ENCODE results near the gene DDX20.
A peak's percentile ranks its signal among the peaks of the same experiment; 100 is the strongest.

DDX20 gene

GRCh38 chr1:111720977-111721786 is 34.5 kb upstream of the DDX20 start:
- H3K4me2 ChIP-seq (ENCODE audit: low read depth, low read length, poor library complexity, severe bottlenecking), result no peak overlapping the region
- TF ChIP-seq EZH2phosphoT487 (conservative IDR thresholded peaks at IDR 0.05; ENCODE audit: low read length), result no peak
- no peak for TF ChIP-seq CTCF (IDR thresholded peaks at IDR 0.05; ENCODE audit: insufficient read depth, low read length, poor library complexity, severe bottlenecking)
- no peak overlapping the region for H3K27ac ChIP-seq (ENCODE audit: low read depth, low read length)

DNA sequence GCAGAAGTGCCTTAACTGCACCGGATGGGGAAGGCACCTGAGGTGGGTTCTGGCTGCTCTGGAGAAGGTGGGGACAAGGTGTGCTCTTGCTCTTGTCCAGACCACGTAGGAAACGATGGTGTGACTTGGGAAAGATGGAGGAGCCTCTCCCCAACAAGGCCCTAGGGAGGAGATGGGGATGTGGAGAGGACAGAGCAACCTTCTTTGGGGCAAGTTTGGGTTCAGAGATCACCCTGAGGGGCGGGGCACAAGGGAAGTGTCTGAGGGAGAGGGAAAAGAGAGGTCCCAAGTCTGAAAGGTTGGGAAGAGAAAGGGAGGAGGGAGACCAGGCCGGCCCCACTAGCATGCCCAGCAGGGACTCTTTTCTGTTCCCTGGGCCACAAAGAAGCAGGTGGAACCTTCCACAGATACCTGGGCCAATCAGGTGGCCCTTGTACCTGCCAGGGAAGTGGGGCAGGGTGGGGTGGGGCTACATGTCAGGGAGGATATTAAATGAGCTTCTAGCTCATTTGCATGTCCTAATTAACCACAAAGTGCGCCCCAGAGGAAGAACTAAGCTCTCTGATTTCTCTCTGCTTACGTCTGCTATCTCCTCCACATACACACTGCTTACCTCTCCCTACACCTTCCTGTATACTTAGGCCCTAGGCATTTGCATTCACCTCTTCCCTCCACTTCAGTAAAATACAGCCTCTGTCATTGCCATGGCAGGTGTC is 32.5 kb upstream of the DDX20 start:
- H4K20me1 ChIP-seq (ENCODE audit: low read depth, low read length), result no peaks in the 10 kb centered on the region
- no peaks in the 10 kb centered on the region for H3K9me3 ChIP-seq (ENCODE audit: insufficient read depth, low read length)
- no peaks in the 10 kb centered on the region for H3K27me3 ChIP-seq (ENCODE audit: low read length)
- H3K9ac ChIP-seq (ENCODE audit: low read length), result no peak overlapping the region
- H2AFZ ChIP-seq (ENCODE audit: low read depth, low read length, severe bottlenecking), result no peak overlapping the region
- no peaks in the 10 kb centered on the region for H3K36me3 ChIP-seq (ENCODE audit: low read length)
- H3K9me2 ChIP-seq (replicated peaks; ENCODE audit: insufficient read depth, low read length), result no peaks in the 10 kb centered on the region
- no peak overlapping the region for H3K4me3 ChIP-seq (ENCODE audit: insufficient read depth, low read length, poor library complexity, severe bottlenecking)
- TF ChIP-seq EZH2phosphoT487 (conservative IDR thresholded peaks at IDR 0.05; ENCODE audit: low read length) (no peak), CTCF (IDR thresholded peaks at IDR 0.05; ENCODE audit: insufficient read depth, low read length, poor library complexity, severe bottlenecking) (no peak)
- H3K79me2 ChIP-seq (ENCODE audit: insufficient read depth, low read length), result no peaks in the 10 kb centered on the region
- no peaks in the 10 kb centered on the region for H3F3A ChIP-seq (ENCODE audit: insufficient read depth)
- no peak overlapping the region for H3K27ac ChIP-seq (ENCODE audit: low read depth, low read length)
- peak overlapping the region; percentile 18 for H3K4me2 ChIP-seq (ENCODE audit: low read depth, low read length, poor library complexity, severe bottlenecking)

More at GRCh38 chr1:111720977-111721786, 34.5 kb upstream of the DDX20 start:
- Histone ChIP-seq H3K9me3 (ENCODE audit: insufficient read depth, low read length) (no peaks in the 10 kb centered on the region), H3K9me2 (replicated peaks; ENCODE audit: insufficient read depth, low read length) (no peaks in the 10 kb centered on the region), H3K9ac (ENCODE audit: low read length) (no peak overlapping the region), H3K4me3 (ENCODE audit: insufficient read depth, low read length, poor library complexity, severe bottlenecking) (no peak overlapping the region), H3K79me2 (ENCODE audit: insufficient read depth, low read length) (no peaks in the 10 kb centered on the region), H3K27me3 (ENCODE audit: low read length) (no peaks in the 10 kb centered on the region), H3K36me3 (ENCODE audit: low read length) (no peaks in the 10 kb centered on the region), H3F3A (ENCODE audit: insufficient read depth) (no peaks in the 10 kb centered on the region), H2AFZ (ENCODE audit: low read depth, low read length, severe bottlenecking) (no peak overlapping the region), H4K20me1 (ENCODE audit: low read depth, low read length) (no peaks in the 10 kb centered on the region)

- Histone ChIP-seq H3K4me2 (ENCODE audit: low read depth, low read length, poor library complexity, severe bottlenecking) (peak overlapping the region; percentile 18), H3K27ac (ENCODE audit: low read depth, low read length) (no peak overlapping the region), H3F3A (ENCODE audit: insufficient read depth) (no peaks in the 10 kb centered on the region), H3K4me3 (ENCODE audit: insufficient read depth, low read length, poor library complexity, severe bottlenecking) (no peak overlapping the region), H3K79me2 (ENCODE audit: insufficient read depth, low read length) (no peaks in the 10 kb centered on the region), H3K27me3 (ENCODE audit: low read length) (no peaks in the 10 kb centered on the region), H3K9me3 (ENCODE audit: insufficient read depth, low read length) (no peaks in the 10 kb centered on the region), H3K9me2 (replicated peaks; ENCODE audit: insufficient read depth, low read length) (no peaks in the 10 kb centered on the region), H4K20me1 (ENCODE audit: low read depth, low read length) (no peaks in the 10 kb centered on the region), H2AFZ (ENCODE audit: low read depth, low read length, severe bottlenecking) (no peak overlapping the region), H3K9ac (ENCODE audit: low read length) (no peak overlapping the region), H3K36me3 (ENCODE audit: low read length) (no peaks in the 10 kb centered on the region)
- TF ChIP-seq CTCF (IDR thresholded peaks at IDR 0.05; ENCODE audit: insufficient read depth, low read length, poor library complexity, severe bottlenecking) (no peak), EZH2phosphoT487 (conservative IDR thresholded peaks at IDR 0.05; ENCODE audit: low read length) (no peak)
Measured at GRCh38 chr1:111723871-111724270, 31.8 kb upstream of the DDX20 start.

Measured in SU-DHL-6 (cell line).